HG02610 (cell line): ENCODE measurements around the gene PMVK.

Source experiments
- ATAC-seq: cut with Tn5 transposase; IDR thresholded peaks from one replicate; pipeline ENCODE4 v1.9.1; 2021; ENCODE audit warnings: mild to moderate bottlenecking, moderate library complexity; ENCODE audit not compliant: unreplicated experiment

Gene PMVK

GRCh38 chr1:154951901-154952657 lies 15.6 kb upstream of the PMVK start:
- ATAC-seq: no peak

GRCh38 chr1:154948079-154948478 lies 11.6 kb upstream of the PMVK start:
- no peak for ATAC-seq

GRCh38 chr1:154945962-154946850 lies 9.7 kb upstream of the PMVK start:
- ATAC-seq: no peak

- no peak for ATAC-seq
Measured at GRCh38 chr1:154945160-154945961, 8.8 kb upstream of the PMVK start.

GRCh38 chr1:154944401-154945159 lies 8.1 kb upstream of the PMVK start:
- ATAC-seq: no peak

GRCh38 chr1:154943649-154944400 lies 7.3 kb upstream of the PMVK start:
- no peak for ATAC-seq

- ATAC-seq: no peak
Measured at GRCh38 chr1:154941333-154942013, 5.0 kb upstream of the PMVK start.

- no peak for ATAC-seq
Measured at GRCh38 chr1:154940651-154941194, 4.2 kb upstream of the PMVK start.

GRCh38 chr1:154940213-154940560 lies 3.7 kb upstream of the PMVK start:
- ATAC-seq: no peak

GRCh38 chr1:154938604-154939399 lies 2.3 kb upstream of the PMVK start:
- no peak for ATAC-seq

GRCh38 chr1:154937988-154938386 lies 1.5 kb upstream of the PMVK start:
- no peak for ATAC-seq

- ATAC-seq: peak; percentile 57
Measured at GRCh38 chr1:154937085-154937987, 817 bp upstream of the PMVK start.

- ATAC-seq: no peak
Measured at GRCh38 chr1:154935749-154936554, 567 bp downstream of the PMVK start.

GRCh38 chr1:154934358-154934948 lies 2.1 kb downstream of the PMVK start:
- ATAC-seq: no peak

- no peak for ATAC-seq
Measured at GRCh38 chr1:154931940-154932487, 4.5 kb downstream of the PMVK start.

GRCh38 chr1:154926201-154926600 lies 10.3 kb downstream of the PMVK start:
- ATAC-seq: no peak
